WERI-Rb-1 (cell line): ENCODE results near the gene LILRB1.

Experiments used
- DNase-seq: peaks from one replicate; pipeline ENCODE4 v3.0.0-alpha.2; 2020
- H3K27ac ChIP-seq: fragments of 250-450 bp; sonication (Bioruptor Pico); 2 replicates; pipeline ENCODE4 v1.5.1; 2020; ENCODE audit warnings: mild to moderate bottlenecking, moderate library complexity
- H3K27me3 ChIP-seq: fragments of 250-450 bp; sonication (Bioruptor Pico); 2 replicates; pipeline ENCODE4 v1.5.1; 2021; ENCODE audit warnings: mild to moderate bottlenecking, low read depth, moderate library complexity; ENCODE audit not compliant: insufficient read depth, severe bottlenecking
- H3K36me3 ChIP-seq: fragments of 250-450 bp; sonication (Bioruptor Pico); 2 replicates; pipeline ENCODE4 v1.5.1; 2020; ENCODE audit warnings: mild to moderate bottlenecking, moderate library complexity
- H3K4me3 ChIP-seq: 2 replicates; pipeline ENCODE4 v1.5.1; 2011; ENCODE audit warnings: low read depth, mild to moderate bottlenecking, control low read depth, low read length
- H3K9me3 ChIP-seq: fragments of 250-450 bp; sonication (Bioruptor Pico); 2 replicates; pipeline ENCODE4 v1.5.1; 2021; ENCODE audit warnings: mild to moderate bottlenecking, moderate library complexity; ENCODE audit not compliant: severe bottlenecking
- CTCF ChIP-seq: IDR thresholded peaks from 2 replicates; pipeline ENCODE4 v1.5.1; 2011; ENCODE audit warnings: low read depth, mild to moderate bottlenecking, control low read depth, inconsistent platforms, low read length

Gene LILRB1

GRCh38 chr19:54600212-54600611, 30.1 kb upstream of the LILRB1 start:
- Histone ChIP-seq H3K27me3 (peaks cover 47% of the 10 kb centered on the region), H3K9me3 (peaks cover 6% of the 10 kb centered on the region)

GRCh38 chr19:54606230-54606629, 24.1 kb upstream of the LILRB1 start:
- no peak for TF ChIP-seq CTCF
- Histone ChIP-seq H3K27ac (no peak overlapping the region), H3K27me3 (peaks cover 67% of the 10 kb centered on the region), H3K36me3 (no peaks in the 10 kb centered on the region), H3K9me3 (peaks cover 12% of the 10 kb centered on the region), H3K4me3 (no peak overlapping the region)
- no peak for DNase-seq

More at GRCh38 chr19:54600212-54600611, 30.1 kb upstream of the LILRB1 start:
- no peak overlapping the region for H3K27ac ChIP-seq
- no peak for TF ChIP-seq CTCF
- DNase-seq, result no peak
- H3K4me3 ChIP-seq, result no peak overlapping the region
- no peaks in the 10 kb centered on the region for H3K36me3 ChIP-seq

- Histone ChIP-seq H3K27ac (no peak overlapping the region), H3K9me3 (peaks cover 12% of the 10 kb centered on the region), H3K36me3 (no peaks in the 10 kb centered on the region), H3K4me3 (no peak overlapping the region), H3K27me3 (peaks cover 72% of the 10 kb centered on the region)
- TF ChIP-seq CTCF, result no peak
- DNase-seq, result no peak
Observed at GRCh38 chr19:54606891-54607784, 23.1 kb upstream of the LILRB1 start.

GRCh38 chr19:54607785-54608150, 22.5 kb upstream of the LILRB1 start:
- Histone ChIP-seq H3K27me3 (peaks cover 74% of the 10 kb centered on the region), H3K9me3 (peaks cover 13% of the 10 kb centered on the region), H3K27ac (no peak overlapping the region), H3K36me3 (no peaks in the 10 kb centered on the region), H3K4me3 (no peak overlapping the region)
- DNase-seq, result no peak
- TF ChIP-seq CTCF, result no peak

GRCh38 chr19:54608205-54608604, 22.1 kb upstream of the LILRB1 start:
- H3K4me3 ChIP-seq, result no peak overlapping the region
- H3K27ac ChIP-seq, result no peak overlapping the region
- no peak for DNase-seq
- peaks cover 71% of the 10 kb centered on the region for H3K27me3 ChIP-seq
- H3K36me3 ChIP-seq, result no peaks in the 10 kb centered on the region
- H3K9me3 ChIP-seq, result peaks cover 15% of the 10 kb centered on the region
- no peak for TF ChIP-seq CTCF

GRCh38 chr19:54608792-54609191, 21.5 kb upstream of the LILRB1 start:
- H3K27ac ChIP-seq, result no peak overlapping the region
- no peak for DNase-seq
- peaks cover 15% of the 10 kb centered on the region for H3K9me3 ChIP-seq
- H3K4me3 ChIP-seq, result no peak overlapping the region
- H3K36me3 ChIP-seq, result no peaks in the 10 kb centered on the region
- H3K27me3 ChIP-seq, result peaks cover 72% of the 10 kb centered on the region
- TF ChIP-seq CTCF, result no peak
